ENCODE measurements around the gene MAPRE3. TPM values are rescaled to one million over a fixed set of nuclear protein-coding genes. Genes with fewer than 3 reads are reported as not detected.

MAPRE3 gene
- total and polyA plus RNA-seq, 11 donors = 27.4 to 65.0 (median 42.3) TPM

DNA sequence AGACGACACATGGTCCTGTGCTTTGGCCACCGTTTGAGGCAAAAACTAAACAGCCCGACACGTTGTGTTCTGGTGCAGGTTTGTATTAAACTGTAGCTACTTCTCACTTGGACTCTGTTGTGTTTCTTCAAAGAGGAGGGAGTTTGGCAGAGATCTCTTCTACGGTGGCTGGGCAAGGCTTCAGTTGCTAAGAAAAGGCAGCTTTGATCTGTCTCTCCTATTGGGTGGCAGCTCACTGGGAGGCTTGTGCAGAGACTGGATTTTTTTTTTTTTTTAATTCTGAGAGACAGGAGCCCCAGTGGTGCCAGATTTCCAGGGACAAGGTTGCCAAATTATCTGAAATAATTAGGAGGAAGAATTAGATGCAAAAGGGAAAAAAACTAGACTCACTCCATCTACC, 20.2 kb upstream of the MAPRE3 start:
- Histone ChIP-seq H3K36me3 (no peaks in the 10 kb centered on the region), H3K27me3 (peaks cover 0 to 27% (median 0%) of the 10 kb centered on the region in 9 donors), H3K27ac (no peak overlapping the region), H3K9me3 (no peaks in the 10 kb centered on the region), H3K4me1 (peaks cover 0 to 12% (median 8%) of the 10 kb centered on the region in 12 donors), H3K4me3 (no peak overlapping the region)
- ATAC-seq (no peak), DNase-seq (no peak)
- WGBS, 4 donors = 65 to 88% (median 78%) methylated on average over 5 of the region's 5 CpGs
- intact Hi-C loops (cut with DNase I) = loop anchor here in 1 of 10 donors (10.0 kb wide), 1 partner anchor 325 kb away; the partner anchor contains the start of gene DNAJC5G
- TF ChIP-seq, protein P1, sequence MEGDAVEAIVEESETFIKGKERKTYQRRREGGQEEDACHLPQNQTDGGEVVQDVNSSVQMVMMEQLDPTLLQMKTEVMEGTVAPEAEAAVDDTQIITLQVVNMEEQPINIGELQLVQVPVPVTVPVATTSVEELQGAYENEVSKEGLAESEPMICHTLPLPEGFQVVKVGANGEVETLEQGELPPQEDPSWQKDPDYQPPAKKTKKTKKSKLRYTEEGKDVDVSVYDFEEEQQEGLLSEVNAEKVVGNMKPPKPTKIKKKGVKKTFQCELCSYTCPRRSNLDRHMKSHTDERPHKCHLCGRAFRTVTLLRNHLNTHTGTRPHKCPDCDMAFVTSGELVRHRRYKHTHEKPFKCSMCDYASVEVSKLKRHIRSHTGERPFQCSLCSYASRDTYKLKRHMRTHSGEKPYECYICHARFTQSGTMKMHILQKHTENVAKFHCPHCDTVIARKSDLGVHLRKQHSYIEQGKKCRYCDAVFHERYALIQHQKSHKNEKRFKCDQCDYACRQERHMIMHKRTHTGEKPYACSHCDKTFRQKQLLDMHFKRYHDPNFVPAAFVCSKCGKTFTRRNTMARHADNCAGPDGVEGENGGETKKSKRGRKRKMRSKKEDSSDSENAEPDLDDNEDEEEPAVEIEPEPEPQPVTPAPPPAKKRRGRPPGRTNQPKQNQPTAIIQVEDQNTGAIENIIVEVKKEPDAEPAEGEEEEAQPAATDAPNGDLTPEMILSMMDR (IDR thresholded peaks at IDR 0.05) = no peak
- no peak for TF ChIP-seq POLR2A (IDR thresholded peaks at IDR 0.05)

- Histone ChIP-seq H3K4me3 (no peak overlapping the region), H3K27me3 (peaks cover 0 to 30% (median 4%) of the 10 kb centered on the region in 9 donors), H3K4me1 (peaks cover 0 to 12% (median 8%) of the 10 kb centered on the region in 12 donors), H3K27ac (no peak overlapping the region), H3K36me3 (no peaks in the 10 kb centered on the region), H3K9me3 (no peaks in the 10 kb centered on the region)
- 78 to 85% (median 78%) methylated on average over 3 of the region's 3 CpGs for WGBS, 4 donors
- no peak for ATAC-seq
- intact Hi-C loops (cut with DNase I) = loop anchor here in 1 of 10 donors (10.0 kb wide), 1 partner anchor 324 kb away; the partner anchor contains the start of gene DNAJC5G
- no peak for DNase-seq
- TF ChIP-seq, protein P1 (IDR thresholded peaks at IDR 0.05) = no peak
- no peak for TF ChIP-seq POLR2A (IDR thresholded peaks at IDR 0.05)
Observed at GRCh38 chr2:26951236-26951635, 19.2 kb upstream of the MAPRE3 start.

DNA sequence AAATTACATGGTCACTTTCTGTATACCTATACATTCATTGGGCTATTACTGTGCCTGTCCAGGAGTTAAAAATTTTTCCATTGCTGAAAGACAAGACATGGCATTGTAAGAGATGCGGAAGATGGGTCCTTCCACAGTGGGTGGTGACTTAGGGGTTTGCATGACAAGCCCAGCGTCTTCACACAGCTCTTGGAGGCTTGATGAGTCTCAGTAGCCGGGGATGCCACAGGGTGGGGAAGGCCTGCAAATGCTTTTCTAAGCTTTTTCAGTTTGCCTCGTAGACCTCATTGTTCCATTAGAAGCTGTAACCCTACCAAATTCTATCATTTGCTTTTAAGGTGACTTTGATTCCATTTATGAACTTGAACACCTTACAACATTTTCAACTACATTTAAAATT, 18.1 kb upstream of the MAPRE3 start:
- Histone ChIP-seq H3K4me3 (no peak overlapping the region), H3K36me3 (no peaks in the 10 kb centered on the region), H3K9me3 (no peaks in the 10 kb centered on the region), H3K4me1 (peaks cover 0 to 4% (median 2%) of the 10 kb centered on the region in 12 donors), H3K27me3 (peaks cover 0 to 37% (median 7%) of the 10 kb centered on the region in 9 donors), H3K27ac (no peak overlapping the region)
- WGBS, 4 donors = 62 to 86% (median 71%) methylated on average over 4 of the region's 4 CpGs
- ATAC-seq (no peak), DNase-seq (no peak)
- TF ChIP-seq, protein P1 (IDR thresholded peaks at IDR 0.05) = no peak
- no peak for TF ChIP-seq POLR2A (IDR thresholded peaks at IDR 0.05)
- intact Hi-C loops (cut with DNase I) = loop anchor here in 1 of 10 donors (10.0 kb wide), 1 partner anchor 322 kb away; the partner anchor contains the start of gene DNAJC5G

GRCh38 chr2:26954135-26954534, 16.3 kb upstream of the MAPRE3 start:
- Histone ChIP-seq H3K4me3 (no peak overlapping the region), H3K27ac (no peak overlapping the region), H3K36me3 (no peaks in the 10 kb centered on the region), H3K27me3 (peaks cover 0 to 49% (median 7%) of the 10 kb centered on the region in 9 donors), H3K9me3 (no peaks in the 10 kb centered on the region), H3K4me1 (no peaks in the 10 kb centered on the region)
- TF ChIP-seq POLR2A (IDR thresholded peaks at IDR 0.05) = no peak
- TF ChIP-seq, protein P1 (IDR thresholded peaks at IDR 0.05) = no peak
- DNase-seq (no peak), ATAC-seq (no peak)
- 92 to 96% (median 94%) methylated on average over 4 of the region's 4 CpGs for WGBS, 4 donors
- intact Hi-C loops (cut with DNase I) = loop anchor here in 1 of 10 donors (10.0 kb wide), 1 partner anchor 321 kb away; the partner anchor contains the start of gene DNAJC5G
